CD4-positive, alpha-beta T cell treated with Interleukin-21 for 1 hour (primary cell): ENCODE data around the gene QKI.
"Not testable (repeated sequence)": the region's sequence is repeated elsewhere in the genome, so short reads cannot be mapped to it uniquely, and the experiment has no call there.

Source experiments
- DNase-seq: peaks from one replicate; pipeline ENCODE4 v3.0.0-alpha.2; 2020

QKI gene

DNA sequence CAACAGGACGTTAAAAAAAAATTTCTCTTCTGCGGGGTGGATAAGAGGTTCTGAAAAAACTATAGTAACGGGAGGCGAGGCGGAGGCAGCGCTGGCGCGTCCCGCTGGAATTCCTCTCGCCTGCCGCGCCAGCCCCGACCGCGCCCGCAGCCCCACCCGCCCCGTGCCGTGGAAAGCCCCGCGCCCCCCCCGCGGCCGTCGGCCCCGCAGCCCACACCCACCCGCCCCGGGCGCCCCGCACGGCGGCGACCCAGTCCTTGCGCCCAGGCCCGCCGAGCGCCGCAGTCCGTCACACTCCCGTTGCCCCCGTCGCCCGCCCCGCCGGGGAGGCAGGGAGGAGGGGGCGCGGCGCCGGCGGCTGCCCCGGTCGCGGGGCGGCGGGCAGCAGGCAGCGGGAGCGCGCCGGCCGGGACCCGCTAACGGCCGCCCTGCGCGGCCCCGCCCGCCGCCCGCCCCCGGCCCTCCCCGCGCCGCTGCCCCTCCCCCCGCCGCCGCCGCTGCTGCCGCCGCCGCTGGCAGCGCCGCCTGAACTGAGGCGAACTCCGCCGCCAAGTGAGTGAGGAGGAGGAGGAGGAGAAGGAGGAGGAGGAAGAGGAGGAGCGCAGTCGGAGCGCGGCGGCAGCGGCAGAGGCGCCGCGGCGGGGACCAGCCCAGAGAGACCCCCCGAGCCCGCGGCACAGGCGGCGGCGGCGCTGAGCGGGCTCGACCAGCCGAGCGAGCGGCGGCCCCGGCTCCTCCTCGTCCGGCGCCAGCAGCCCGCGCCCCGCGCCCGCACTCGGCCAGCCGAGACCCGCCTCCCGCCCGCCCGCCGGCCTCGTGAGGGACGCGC lies at the start of gene QKI:
Gene QKI (plus strand): TSS at position 602 of the 829 bp plus-strand sequence. CDS start 476 bp downstream, outside the sequence.
- DNase-seq: peak; percentile 88

DNA sequence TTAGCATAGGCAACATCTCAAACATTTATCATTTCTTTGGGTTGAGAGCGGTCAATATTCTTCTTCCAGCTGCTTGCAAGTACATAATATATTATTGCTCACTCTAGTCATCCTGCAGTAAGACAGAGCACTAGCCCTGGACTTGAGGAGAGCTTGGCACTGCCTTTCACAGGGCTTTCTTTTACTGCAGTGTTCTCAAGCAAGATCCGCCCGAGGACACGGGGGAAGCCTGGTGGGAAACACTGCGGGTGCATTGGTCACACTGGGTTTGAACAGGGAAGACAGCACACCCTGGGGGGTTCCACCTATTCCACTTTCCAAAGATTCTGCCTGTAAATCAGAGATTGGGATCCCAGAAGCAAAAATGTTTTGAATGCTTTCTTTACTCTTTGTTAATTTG lies 48.2 kb upstream of the QKI start:
- DNase-seq: no peak

DNA sequence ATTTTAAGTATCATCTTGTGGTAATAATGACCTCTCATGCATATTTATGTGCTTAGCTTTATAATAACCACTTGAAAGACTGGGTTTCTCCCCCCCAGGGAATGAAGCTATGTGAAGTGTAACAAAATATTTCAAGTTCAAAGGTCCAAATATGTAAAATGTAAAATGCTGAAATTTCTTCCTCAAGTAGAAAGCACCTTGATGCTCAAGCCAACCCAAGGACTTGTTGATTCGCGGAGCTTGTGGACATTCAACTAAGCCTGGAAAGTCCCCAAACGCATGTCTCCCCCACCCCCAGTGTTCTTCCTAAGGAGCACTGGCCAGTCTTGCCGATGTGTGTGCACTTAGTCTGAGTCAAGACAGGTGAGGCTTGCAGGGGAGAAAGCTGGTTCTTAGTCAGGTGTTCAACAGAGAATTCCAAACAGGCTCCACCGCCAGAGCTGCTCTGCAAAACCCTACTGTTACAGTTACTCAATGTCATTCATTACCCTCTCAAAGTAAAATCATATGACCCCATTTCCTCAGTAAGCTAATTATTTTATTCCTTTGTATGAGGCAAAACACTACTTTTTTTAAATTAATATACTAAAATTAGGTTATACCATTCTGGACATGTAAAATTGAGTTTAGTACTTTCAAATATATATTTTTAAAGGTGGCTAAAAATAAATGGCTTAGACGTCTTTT lies 46.9 kb upstream of the QKI start:
- no peak for DNase-seq

DNA sequence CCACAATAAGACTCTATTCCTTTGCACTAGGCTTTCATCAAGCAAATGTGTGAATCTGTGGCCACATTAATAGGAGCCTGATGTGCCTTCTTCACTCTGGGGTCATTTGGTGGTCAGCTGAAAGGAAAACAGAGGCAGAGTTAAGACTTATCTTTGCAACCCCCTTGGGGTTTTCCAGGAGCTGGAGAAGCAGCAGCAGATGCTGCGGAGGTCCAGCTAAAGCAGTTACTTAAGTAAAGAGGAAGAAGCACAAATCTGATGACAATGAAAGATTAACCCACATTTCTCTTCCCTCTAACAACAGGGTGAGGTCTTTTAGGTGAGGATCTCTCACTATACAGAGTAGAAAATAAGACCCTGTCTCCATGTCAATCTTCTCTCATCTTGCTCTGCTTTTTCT lies 45.4 kb upstream of the QKI start:
- DNase-seq: no peak

DNA sequence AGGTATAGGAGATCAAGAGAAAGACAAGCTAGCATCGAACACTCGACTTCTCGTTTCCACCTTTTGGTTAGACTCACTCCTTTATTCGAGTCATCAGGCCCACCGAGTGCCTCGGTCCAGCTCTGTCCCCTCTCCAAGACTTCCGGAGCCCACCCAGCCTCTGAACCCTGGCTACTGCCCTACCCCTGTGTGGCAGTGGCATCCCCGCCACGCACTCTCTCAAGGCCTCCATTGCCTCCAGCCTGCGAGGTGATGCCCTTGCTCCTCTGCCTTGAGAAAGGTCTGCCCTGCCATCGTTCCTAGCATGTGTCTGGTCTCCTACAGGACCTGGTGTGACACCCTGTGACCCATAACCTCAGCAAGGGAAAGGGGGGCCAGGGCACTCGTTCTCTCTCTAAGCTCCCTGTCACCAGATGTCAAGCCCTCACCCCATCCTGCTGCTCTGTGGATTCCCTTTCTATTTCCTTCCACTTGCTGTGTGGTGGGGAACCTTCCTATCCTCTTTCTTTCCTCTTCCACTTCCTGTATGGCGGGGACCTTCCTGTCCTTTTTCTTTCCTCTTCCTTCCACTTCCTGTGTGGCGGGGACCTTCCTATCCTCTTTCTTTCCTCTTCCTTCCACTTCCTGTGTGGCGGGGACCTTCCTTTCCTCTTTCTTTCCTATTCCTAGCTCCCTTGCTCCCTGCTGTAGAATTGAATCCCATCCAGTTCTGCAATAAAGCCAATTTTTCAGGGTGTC lies 44.7 kb upstream of the QKI start:
- no peak for DNase-seq

DNA sequence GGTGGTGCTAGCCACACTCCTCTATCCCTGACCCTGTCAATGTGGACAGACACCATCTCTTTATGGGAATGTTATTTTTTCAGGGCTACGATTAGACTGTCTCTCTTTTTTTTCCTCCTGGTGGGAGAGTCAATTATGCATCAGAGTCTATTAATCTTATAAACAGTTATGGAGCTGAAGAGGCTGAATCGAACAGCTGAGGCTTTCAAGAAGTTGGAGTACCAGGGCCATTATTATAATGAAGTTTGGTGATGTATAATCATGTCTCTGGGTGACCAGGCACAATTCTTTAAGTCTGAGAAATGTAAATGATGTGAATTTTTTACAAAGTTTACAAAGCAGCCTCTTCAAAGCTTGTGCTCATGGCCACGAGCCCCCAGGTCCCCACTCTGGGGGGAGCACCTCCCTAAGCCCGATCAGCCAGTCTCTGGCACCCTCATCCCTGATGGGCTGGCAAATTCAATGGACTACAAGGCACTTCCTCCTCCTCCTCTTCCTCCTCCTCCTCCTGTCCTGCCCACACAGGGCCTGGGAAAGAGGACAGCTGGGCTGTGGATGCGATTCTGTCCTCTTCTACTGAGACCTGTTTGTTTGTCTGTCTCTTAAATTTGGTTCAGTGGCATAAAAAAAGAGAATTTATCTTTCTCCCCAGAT lies 43.9 kb upstream of the QKI start:
- DNase-seq: no peak

DNA sequence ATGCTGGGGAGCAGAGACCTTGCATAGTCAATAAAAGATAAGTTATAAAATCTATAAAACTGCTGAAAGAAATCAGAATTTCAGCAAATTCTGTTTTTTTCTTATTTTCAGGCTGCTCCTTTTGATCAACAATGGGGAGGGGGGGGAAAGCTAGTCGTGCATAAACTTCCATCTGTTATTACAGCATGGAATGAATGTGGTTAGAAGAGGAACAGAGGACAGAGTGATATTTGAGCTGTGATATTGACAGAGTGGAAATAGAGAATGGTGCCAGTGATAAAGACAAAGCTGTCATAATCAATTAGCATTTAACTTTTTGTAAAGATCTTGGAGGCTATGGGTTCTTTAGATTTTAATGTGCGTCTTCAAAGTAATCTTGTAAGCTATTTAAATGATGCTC lies 43.4 kb upstream of the QKI start:
- no peak for DNase-seq

DNA sequence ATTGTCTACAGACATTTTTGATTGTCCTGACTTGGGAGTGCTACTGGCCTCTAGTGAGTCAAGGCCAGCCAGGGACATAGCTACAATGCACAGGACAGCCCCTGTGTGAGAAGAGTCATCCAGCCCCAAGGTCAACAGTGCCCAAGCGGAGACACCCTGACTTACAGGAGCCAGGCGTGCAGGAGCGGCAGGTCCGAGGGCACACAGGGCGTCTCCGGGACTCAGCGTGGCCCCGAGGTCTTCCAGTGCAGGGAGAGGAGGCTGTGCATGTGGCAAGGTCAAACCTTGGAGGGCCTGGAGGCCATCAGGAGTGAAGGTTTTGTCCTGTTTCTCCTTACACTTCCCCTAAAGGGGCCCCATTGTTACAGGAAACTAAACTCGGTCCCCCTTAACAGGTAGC lies 41.3 kb upstream of the QKI start:
- DNase-seq: no peak

DNA sequence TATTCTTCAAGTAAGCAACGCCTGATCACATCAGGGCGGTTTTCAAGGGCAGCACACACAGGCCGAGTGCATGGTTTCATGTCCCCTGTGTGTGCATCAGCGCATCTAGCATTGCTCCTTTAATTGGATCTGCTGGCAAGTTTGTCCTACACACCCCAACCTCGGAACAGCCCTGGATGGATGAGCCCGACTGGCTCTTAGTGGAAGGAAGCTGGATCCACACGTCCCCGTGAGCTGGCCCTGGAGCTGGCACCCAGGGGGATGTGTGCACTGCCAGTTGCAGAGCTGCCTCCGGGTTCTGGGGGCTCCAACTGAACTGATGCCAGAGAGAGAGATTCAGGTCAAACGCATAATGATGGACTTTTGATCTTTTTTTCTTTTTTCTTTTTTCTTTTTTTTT lies 39.2 kb upstream of the QKI start:
- DNase-seq: no peak

DNA sequence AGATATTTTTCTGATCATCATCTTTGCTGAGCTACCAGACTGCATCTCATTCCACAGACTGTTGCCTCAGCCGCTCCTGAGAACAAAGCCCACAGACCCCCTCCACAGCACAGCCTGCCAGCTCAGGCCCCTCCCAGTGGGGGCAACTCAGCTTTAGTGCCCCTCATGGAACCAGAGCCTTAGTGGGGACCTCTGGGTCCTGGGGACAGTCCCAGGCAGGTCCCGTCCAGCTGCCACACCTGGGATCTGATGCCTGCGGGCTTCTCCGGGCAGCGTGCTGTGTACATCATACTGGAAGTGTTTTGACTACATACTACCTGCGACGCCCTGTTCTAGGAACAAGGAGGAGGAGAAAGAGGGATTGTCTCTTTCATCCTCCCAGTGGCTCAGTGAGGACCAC lies 38.3 kb upstream of the QKI start:
- DNase-seq: no peak

DNA sequence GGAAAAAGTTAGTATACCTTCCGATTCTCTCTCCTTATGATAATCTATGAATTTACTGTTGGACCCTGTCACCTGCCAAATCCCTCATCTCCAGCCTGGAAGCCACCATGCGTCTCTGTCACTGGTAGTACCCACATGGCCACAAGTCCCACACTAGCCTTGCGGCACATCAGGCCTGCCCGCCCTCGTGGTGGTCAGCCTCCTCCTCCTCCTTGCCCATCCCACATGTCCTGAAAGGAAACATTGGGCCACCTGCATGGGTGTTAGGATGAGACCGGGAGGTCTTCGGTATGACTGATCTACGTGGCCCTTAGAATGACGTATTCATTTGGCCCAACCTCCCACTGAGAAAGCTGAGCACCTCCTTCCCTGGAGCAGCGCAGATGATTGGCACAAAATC lies 37.0 kb upstream of the QKI start:
- no peak for DNase-seq

DNA sequence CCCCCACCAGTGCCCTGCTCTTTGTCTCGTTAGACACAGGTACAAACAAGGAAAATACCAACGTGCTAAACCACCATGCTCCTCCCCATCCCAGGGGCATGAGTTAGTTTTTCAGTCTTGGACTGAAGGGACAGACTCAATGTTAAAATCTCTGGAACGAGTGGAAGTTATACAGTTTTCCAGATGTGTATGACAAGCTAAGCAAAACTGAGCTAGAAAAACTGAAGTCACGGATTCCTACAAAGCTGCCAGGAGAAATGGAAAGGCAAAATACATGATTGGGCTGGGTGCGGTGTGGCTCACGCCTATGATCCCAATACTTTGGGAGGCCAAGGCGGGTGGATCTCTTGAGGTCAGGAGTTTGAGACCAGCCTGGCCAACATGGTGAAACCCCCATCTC lies 34.3 kb upstream of the QKI start:
- no peak for DNase-seq

DNA sequence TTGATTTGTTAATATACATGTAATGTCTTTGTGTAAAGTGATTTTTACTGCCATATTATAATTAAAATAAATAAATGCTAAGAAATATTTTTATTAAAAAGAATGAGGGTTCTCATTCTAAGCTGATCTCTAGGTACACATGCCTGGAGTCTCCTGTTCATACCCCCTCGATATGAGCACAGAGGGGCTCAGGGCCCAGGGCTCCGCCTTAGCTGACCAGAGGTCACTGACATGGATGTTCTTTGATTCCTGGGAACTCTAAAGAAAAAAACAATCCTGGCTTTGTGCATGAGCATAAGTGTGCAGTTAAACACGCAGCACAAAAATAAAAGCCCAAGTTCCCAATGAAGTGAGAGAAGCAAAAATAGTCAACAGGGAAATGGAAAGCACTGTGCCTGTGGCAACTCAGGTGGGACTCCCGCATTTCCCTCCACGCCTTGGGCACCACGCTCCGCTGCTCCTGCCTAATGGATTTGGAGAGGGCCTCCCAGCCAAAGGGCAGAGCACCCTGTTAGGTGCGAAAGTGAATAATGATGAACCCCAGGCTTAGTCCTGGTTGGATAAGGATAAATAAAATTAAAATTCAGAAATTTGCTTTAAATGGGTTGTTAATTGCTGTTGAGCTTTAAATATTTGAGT lies 33.3 kb upstream of the QKI start:
- no peak for DNase-seq

DNA sequence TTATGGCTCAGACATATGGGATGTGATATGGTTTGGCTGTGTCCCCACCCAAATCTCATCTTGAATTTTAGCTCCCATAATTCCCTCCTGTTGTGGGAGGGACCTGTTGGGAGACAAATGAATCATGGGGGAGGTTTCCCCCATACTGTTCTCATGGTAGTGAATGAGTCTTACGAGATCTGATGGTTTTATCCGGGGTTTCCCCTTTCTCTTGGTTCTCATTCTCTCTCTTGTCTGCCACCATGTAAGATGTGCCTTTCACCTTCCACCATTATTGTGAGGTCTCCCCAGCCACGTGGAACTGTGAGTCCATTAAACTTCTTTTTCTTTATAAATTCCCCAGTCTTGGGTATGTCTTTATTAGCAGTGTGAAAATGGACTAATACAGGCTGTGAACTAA lies 31.1 kb upstream of the QKI start:
- not testable (repeated sequence) for DNase-seq

DNA sequence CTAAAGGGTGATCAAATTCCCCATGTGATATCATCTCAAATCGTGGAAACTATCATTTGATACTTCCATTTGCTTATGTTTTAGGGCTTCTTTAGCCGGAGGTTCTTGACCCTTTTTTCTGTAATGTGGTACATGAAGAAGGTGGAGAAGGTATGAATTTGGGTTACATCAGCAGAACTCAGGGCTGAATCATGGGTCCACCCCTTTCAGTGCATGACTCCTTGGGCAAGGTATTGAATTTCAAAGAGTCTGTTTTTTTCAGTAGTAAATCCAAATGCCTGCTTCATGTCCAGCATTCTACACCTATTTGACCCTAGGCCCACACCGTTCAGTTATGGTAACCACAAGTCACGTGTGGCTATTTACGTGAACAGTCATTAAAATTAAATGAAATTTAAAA lies 30.6 kb upstream of the QKI start:
- no peak for DNase-seq

DNA sequence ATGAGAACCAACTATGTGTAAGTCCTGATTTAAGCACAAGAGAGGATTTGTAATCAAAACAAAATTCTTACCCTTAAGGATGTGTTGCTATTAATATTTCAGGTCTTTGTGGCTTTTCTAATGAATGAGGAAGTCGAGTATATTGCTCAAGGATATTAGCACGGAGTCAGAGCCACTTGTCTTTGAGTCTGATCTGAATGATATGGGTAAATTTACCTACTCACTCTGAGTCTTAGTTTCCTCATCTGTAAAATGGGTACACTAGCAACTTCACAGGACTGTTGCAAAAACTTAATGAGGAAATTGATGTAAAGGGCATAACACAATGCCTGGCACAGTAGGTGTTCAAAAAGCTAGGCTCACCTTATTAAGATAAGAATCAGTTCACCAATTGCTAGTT lies 30.0 kb upstream of the QKI start:
- no peak for DNase-seq

DNA sequence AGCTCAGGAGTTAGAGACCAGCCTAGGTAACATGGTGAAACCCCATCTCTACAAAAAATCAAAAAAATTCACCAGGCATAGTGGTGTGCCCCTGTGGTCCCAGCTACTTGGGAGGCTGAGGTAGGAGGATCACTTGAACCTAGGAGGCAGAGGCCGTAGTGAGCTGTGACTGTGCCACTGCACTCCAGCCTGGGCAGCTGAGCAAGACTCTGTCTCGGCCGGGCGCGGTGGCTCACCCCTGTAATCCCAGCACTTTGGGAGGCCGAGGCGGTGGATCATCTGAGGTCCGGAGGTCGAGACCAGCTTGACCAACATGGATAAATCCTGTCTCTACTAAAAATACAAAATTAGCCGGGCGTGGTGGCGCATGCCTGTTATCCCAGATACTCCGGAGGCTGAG lies 29.0 kb upstream of the QKI start:
- DNase-seq: not testable (repeated sequence)

DNA sequence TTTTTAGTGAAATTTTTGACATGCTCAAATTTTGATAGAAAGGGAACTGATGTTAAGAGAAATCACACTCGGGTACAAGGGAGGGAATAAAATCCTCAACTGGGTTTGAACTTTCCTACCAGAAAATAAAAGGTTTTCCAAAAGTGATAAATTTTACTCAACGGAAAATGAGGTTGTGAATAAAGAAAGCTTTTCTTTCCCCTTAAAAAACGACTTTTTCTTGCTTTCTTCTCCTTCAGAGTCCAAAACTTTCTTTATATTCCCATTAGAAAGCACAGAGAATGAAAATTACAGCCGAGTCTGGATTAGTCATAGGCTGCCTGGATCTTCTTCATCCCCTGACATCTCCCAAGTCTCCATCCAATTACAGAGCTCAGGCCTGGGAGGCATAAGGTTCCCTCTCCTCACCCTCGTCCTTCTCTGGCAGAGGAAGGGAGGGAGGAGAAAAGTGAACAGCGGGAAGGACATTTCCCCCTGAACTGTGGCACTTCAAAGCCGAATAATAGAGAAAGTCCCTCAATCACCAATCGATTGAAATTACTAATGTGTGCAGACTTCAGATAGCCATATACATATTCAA lies 28.1 kb upstream of the QKI start:
- DNase-seq: no peak

DNA sequence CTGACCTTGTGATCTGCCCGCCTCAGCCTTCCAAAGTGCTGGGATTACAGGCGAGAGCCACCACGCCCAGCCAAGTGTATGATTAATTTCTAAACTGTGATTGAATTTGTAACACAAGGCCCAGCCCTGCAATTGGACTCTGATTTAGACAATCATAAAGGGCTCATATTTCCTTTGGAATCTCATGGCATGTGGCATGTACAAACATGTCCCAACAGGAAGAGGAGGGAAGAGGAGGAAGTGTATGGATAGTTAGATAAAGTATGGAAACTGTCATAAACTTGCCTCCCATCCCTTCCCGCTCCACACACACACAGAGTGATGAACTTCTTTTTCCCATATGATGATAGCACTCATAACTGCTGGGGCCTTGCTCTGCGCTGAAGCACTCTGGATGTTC lies 27.2 kb upstream of the QKI start:
- no peak for DNase-seq

DNA sequence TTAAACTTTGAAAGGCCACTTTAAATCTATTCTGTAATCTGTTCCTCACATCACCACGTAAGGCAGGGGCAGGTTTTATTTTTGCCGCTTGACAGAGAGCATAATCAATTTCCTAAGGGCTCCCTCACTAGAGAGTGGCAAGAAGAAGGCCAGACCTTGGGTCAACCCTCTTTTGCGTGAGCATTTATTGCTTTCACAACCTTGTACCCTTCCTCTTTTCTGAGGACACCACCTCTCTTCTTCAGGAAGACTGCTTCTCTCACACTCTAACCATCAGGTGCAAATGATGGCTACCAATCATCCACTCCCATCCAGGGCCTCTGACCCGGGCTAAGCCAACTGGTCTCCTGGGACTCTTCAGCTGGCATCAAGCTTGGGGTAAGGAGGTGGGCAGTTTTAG lies 25.2 kb upstream of the QKI start:
- no peak for DNase-seq

DNA sequence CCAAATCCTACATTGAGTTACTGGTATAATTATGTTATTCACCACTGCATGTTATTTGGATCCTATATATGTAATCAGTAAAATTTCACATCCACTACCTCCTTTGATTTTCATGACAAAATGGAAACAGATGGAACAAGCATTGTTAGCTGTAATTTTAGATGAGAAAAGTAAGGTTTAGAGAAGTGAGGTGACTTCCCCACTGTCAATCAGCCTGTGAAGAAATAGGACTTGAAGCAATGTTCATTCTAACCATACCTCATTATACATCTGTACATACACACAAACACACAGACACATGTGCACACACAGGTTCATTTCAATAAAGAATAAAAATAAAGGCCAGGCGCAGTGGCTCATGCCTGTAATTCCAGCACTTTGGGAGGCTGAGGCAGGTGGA lies 23.7 kb upstream of the QKI start:
- no peak for DNase-seq

DNA sequence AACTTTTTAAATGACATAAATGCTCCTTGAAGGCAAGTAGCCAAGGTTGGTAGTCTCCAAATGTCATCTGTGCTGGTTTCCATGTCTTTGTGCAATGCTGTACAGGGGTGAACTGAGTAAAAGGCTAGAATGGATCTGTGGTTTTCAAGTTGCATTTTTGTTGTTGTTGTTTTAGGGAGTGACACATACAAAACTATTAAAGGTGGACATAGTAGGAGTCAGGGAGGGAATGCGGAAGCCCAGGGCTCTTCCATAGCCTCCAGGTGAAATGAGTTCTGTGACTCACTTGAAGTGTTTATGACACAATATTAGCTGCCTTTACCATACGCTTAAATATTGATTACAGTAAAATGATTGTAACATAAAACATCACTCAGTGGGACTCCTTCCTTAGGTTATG lies 22.5 kb upstream of the QKI start:
- DNase-seq: no peak

DNA sequence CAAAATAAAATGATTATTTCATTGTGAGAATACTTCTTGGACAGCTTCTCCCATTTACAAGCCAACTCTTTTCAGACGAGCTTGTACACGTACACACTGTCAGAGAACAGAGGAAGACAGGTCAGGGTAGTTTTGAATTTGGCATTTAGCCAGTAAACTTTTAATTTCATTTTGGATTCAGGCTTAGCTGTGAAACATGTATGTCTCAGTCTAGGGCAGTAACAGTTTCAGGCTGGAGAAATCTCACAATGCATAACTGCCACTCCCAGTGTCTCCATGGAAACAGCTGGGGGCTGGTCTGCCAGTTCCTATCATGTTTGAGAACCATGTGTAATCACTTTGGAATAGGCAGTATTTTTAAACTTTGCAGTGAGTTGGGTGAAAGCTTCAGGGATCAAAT lies 22.0 kb upstream of the QKI start:
- no peak for DNase-seq
